GM12892 (cell line): ENCODE data around the gene FEM1C.
"Not testable (repeated sequence)": the region's sequence is repeated elsewhere in the genome, so short reads cannot be mapped to it uniquely, and the experiment has no call there.

Source experiments
- POLR2A ChIP-seq: IDR thresholded peaks from 2 replicates; pipeline ENCODE4 v1.6.1; 2011; ENCODE audit warnings: low read depth, low read length, control low read depth
- POLR2AphosphoS5 ChIP-seq: IDR thresholded peaks from 2 replicates; pipeline ENCODE4 v1.6.1; 2011; ENCODE audit warnings: low read depth, low read length, control low read depth
- TAF1 ChIP-seq: IDR thresholded peaks from 2 replicates; pipeline ENCODE4 v1.6.1; 2011; ENCODE audit warnings: low read depth, mild to moderate bottlenecking, control low read depth, low read length, borderline replicate concordance

DNA sequence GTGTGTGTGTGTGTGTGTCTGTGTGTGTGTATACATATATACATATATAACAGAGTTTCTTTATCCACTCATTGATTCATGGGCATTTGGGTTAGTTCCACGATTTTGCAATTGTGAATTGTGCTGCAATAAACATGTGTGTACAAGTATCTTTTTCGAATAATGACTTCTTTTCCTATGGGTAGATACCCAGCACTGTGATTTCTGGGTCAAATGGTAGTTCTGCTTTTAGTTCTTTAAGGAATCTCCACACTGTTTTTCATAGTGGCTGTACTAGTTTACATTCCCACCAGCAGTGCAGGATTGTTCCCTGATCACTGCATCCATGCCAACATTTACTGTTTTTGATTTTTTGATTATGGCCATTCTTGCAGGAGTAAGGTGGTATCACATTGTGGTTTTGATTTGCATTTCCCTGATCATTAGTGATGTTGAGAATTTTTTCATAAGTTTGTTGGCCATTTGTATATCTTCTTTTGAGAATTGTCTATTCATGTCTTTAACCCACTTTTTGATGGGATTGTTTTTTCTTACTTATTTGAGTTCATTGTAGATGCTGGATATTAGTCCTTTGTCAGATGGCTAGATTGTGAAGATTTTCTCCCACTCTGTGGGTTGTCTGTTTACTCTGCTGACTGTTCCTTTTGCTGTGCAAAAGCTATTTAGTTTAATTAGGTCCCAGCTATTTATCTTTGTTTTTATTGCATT lies 65.3 kb downstream of the FEM1C start:
- not testable (repeated sequence) for TF ChIP-seq POLR2A, POLR2AphosphoS5, TAF1
